K562 (cell line): ENCODE measurements around the gene CD151. TPM values are rescaled to one million over a fixed set of nuclear protein-coding genes. Genes with fewer than 3 reads are reported as not detected.
A peak's percentile ranks its signal among the peaks of the same experiment; 100 is the strongest.

Source experiments
- CTBP1 ChIP-seq: fragments of 450-650 bp; IDR thresholded peaks from 2 replicates; pipeline ENCODE4 v1.6.1; 2016; ENCODE audit warnings: borderline replicate concordance
- HDGF ChIP-seq: fragments of 450-650 bp; IDR thresholded peaks from 2 replicates; pipeline ENCODE4 v1.6.1; 2016
- PRDM10 ChIP-seq: fragments of 450-650 bp; IDR thresholded peaks from 2 replicates; pipeline ENCODE4 v1.6.1; 2018; ENCODE audit not compliant: partially characterized antibody
- YY1 ChIP-seq, 3 experiments: IDR thresholded peaks; 2 replicates each; pipeline ENCODE4 v1.6.1; 2011; ENCODE audit warnings: low read length in 2 of 3, mild to moderate bottlenecking in 2 of 3, moderate library complexity in 2 of 3, borderline replicate concordance in 1 of 3, control low read depth in 1 of 3, low read depth in 1 of 3; ENCODE audit not compliant: insufficient read depth in 3 of 3, insufficient replicate concordance in 2 of 3, control insufficient read depth in 1 of 3, insufficient read length in 1 of 3; ENCODE audit errors: extremely low read depth in 1 of 3
- ZKSCAN1 ChIP-seq: fragments of 150-350 bp; IDR thresholded peaks from 2 replicates; pipeline ENCODE4 v1.6.1; 2016; ENCODE audit warnings: low read depth, low read length
- ZNF146 ChIP-seq: IDR thresholded peaks from one replicate; pipeline ENCODE4 v1.6.1; 2018; ENCODE audit warnings: missing compliant biosample characterization; ENCODE audit not compliant: unreplicated experiment
- ZNF280A ChIP-seq: fragments of 450-650 bp; IDR thresholded peaks from 2 replicates; pipeline ENCODE4 v1.6.1; 2018; ENCODE audit warnings: mild to moderate bottlenecking, low read depth; ENCODE audit not compliant: partially characterized antibody
- ZNF592 ChIP-seq: fragments of 450-650 bp; IDR thresholded peaks from 2 replicates; pipeline ENCODE4 v1.6.1; 2017; ENCODE audit warnings: antibody characterized with exemption, mild to moderate bottlenecking
- polyA plus RNA-seq, 8 experiments: library from polyadenylated mRNA; depleted of rRNA in 4 of 8; stranded (reverse) in 5 of 8; unstranded in 3 of 8; fragments of >200 nt; fragmentation: Nextera tagmentation in 2 of 8; fragmentation: Illumina TruSeq in 1 of 8; extraction: Ambion mirVana in 2 of 8; extraction: Trizol in 1 of 8; gene quantifications; 2 replicates each; pipeline versions ENCODE4 v1.2.1 to v1.2.3, GENCODE V29; 2011 to 2014; ENCODE audit warnings: inconsistent platforms in 1 of 8, missing spikeins in 1 of 8
- total RNA-seq, 7 experiments: library from RNA; depleted of rRNA in 6 of 7; stranded (reverse); fragments of >200 nt in 6 of 7; fragmentation: Illumina TruSeq in 2 of 7; extraction: Trizol in 2 of 7; gene quantifications; 2 replicates each; pipeline versions ENCODE4 v1.2.1 to v1.2.3, GENCODE V29; 2011 to 2021; ENCODE audit warnings: low replicate concordance in 1 of 7
- TF ChIP-seq, protein P1 (sequence below): sonication (generic); formaldehyde crosslinking; IDR thresholded peaks from 2 replicates; pipeline ENCODE4 v1.8.0; 2023; ENCODE audit warnings: missing genetic modification reagents, mild to moderate bottlenecking, borderline replicate concordance
- TF ChIP-seq, protein P2 (sequence below): sonication (generic); formaldehyde crosslinking; IDR thresholded peaks from 2 replicates; pipeline ENCODE4 v1.9.0; 2022; ENCODE audit warnings: mild to moderate bottlenecking, missing genetic modification reagents

CD151 gene
- total and polyA plus RNA-seq, 9 of the 15 experiments (the other 6 are each of a cell fraction or from before 2014, with no cell fraction given) = 2.3 to 187 (median 140) TPM

DNA sequence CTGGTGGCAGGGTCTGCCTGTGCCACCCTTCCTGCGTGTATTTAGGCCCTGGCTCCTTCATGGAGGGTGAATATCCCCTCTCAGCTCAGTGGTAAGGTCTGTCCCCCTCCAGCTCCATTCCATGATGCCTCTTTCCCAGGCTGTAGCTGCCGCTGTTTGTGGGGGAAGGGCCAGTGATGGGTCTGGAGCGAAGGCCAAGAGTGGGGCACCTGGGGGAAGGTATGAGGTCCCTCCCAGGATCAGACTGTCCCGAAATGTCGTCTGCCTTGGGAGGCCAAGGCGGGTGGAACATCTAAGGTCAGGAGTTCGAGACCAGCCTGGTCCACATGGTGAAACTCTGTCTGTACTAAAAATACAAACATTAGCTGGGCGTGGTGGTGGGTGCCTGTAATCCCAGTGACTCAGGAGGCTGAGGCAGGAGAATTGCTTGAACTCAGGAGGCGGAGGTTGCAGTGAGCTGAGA, 1.1 kb downstream of the CD151 start (continued):
- no peak for TF ChIP-seq ZNF592
- TF ChIP-seq, protein P1, sequence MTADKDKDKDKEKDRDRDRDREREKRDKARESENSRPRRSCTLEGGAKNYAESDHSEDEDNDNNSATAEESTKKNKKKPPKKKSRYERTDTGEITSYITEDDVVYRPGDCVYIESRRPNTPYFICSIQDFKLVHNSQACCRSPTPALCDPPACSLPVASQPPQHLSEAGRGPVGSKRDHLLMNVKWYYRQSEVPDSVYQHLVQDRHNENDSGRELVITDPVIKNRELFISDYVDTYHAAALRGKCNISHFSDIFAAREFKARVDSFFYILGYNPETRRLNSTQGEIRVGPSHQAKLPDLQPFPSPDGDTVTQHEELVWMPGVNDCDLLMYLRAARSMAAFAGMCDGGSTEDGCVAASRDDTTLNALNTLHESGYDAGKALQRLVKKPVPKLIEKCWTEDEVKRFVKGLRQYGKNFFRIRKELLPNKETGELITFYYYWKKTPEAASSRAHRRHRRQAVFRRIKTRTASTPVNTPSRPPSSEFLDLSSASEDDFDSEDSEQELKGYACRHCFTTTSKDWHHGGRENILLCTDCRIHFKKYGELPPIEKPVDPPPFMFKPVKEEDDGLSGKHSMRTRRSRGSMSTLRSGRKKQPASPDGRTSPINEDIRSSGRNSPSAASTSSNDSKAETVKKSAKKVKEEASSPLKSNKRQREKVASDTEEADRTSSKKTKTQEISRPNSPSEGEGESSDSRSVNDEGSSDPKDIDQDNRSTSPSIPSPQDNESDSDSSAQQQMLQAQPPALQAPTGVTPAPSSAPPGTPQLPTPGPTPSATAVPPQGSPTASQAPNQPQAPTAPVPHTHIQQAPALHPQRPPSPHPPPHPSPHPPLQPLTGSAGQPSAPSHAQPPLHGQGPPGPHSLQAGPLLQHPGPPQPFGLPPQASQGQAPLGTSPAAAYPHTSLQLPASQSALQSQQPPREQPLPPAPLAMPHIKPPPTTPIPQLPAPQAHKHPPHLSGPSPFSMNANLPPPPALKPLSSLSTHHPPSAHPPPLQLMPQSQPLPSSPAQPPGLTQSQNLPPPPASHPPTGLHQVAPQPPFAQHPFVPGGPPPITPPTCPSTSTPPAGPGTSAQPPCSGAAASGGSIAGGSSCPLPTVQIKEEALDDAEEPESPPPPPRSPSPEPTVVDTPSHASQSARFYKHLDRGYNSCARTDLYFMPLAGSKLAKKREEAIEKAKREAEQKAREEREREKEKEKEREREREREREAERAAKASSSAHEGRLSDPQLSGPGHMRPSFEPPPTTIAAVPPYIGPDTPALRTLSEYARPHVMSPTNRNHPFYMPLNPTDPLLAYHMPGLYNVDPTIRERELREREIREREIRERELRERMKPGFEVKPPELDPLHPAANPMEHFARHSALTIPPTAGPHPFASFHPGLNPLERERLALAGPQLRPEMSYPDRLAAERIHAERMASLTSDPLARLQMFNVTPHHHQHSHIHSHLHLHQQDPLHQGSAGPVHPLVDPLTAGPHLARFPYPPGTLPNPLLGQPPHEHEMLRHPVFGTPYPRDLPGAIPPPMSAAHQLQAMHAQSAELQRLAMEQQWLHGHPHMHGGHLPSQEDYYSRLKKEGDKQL = no peak
- no peak for TF ChIP-seq ZNF146 (CRISPR knock-in tag)
- TF ChIP-seq CTBP1 = no peak
- no peak for TF ChIP-seq YY1 (IDR thresholded peaks at IDR 0.05; ENCODE audit: borderline replicate concordance in 1 of 3, control insufficient read depth in 1 of 3, extremely low read depth in 1 of 3, insufficient read depth in 3 of 3, insufficient read length in 1 of 3, insufficient replicate concordance in 2 of 3, low read depth in 1 of 3, low read length in 2 of 3)
- TF ChIP-seq HDGF = 0 out of 2 replicates have a peak, but pooled peaks have one; percentile 29
- peak; percentile 2 for TF ChIP-seq PRDM10
- TF ChIP-seq ZKSCAN1 = no peak
- TF ChIP-seq, protein P2, sequence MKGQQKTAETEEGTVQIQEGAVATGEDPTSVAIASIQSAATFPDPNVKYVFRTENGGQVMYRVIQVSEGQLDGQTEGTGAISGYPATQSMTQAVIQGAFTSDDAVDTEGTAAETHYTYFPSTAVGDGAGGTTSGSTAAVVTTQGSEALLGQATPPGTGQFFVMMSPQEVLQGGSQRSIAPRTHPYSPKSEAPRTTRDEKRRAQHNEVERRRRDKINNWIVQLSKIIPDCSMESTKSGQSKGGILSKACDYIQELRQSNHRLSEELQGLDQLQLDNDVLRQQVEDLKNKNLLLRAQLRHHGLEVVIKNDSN = no peak
- TF ChIP-seq ZNF280A = no peak
